ENCODE results near the gene DGKA. TPM values are rescaled to one million over a fixed set of nuclear protein-coding genes. Genes with fewer than 3 reads are reported as not detected.

DGKA gene
- total RNA-seq, 4 donors from 2014 or later, result 1.9 to 5.0 (median 2.6) TPM

DNA sequence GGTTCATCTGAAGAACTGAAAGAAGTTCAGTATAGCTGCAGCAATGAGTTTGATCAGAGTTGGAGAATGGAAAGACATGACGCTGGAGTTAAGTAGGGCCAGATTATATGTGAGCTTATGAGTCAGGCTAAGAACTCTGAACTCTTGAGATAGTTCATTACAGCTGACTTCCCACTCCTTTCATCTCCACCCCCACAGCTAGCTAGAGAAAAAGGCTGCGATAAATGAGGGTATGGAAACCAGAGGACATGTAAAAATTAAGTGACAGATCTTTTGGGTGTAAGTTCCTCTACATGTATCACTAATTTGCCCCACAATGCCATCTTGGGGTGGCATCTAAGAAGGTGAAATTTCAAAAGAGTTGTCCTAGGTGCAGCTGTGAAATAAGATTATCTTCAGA is 31.9 kb upstream of the DGKA start:
- Histone ChIP-seq H3K4me1 (no peaks in the 10 kb centered on the region), H3K36me3 (no peaks in the 10 kb centered on the region), H3K4me3 (no peak overlapping the region), H3K27me3 (no peaks in the 10 kb centered on the region), H3K27ac (no peak overlapping the region), H3K9me3 (no peaks in the 10 kb centered on the region)
- in situ Hi-C loops (cut with MboI; ENCODE audit: low sequenced_read_pairs in 4 of 4) (no loop called here), intact Hi-C loops (cut with DNase I; ENCODE audit: low total_unique reads) (no loop called here)
- DNase-seq (no peak), ATAC-seq (no peak)
- no peak for TF ChIP-seq POLR2A (IDR thresholded peaks at IDR 0.05)
- TF ChIP-seq, protein P1, sequence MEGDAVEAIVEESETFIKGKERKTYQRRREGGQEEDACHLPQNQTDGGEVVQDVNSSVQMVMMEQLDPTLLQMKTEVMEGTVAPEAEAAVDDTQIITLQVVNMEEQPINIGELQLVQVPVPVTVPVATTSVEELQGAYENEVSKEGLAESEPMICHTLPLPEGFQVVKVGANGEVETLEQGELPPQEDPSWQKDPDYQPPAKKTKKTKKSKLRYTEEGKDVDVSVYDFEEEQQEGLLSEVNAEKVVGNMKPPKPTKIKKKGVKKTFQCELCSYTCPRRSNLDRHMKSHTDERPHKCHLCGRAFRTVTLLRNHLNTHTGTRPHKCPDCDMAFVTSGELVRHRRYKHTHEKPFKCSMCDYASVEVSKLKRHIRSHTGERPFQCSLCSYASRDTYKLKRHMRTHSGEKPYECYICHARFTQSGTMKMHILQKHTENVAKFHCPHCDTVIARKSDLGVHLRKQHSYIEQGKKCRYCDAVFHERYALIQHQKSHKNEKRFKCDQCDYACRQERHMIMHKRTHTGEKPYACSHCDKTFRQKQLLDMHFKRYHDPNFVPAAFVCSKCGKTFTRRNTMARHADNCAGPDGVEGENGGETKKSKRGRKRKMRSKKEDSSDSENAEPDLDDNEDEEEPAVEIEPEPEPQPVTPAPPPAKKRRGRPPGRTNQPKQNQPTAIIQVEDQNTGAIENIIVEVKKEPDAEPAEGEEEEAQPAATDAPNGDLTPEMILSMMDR (IDR thresholded peaks at IDR 0.05 in 4 of 5, conservative IDR thresholded peaks at IDR 0.05 in 1 of 5), result no peak

DNA sequence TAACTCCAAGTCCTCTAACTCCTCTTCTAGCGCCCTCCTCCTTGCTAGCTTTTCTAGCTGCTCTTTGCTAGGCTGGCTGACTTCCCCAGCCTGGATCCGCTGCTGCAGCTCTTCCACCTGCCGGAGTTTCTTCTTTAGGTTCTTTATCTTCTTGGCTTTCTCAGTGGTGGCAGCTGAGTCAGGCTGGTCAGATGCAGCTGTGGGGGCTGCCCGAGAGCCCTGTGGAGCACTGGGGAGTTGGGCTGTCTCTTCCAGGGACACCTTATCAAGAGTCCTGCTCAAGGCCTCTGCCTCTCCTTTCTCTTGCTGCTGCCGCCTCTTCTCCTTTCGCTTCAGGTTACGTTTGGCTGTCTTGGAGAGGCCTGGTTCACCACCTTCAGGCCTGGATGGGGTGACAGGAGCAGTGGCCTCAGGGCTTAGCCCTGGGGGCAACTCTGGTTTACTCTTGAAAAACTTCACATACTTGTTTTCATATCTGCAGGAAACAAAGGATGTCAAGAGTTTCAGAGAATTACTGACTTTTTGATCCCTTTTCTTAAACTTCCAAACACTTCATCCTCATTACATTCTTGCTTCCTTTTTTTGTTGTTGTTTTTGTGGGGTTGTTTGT is 29.0 kb upstream of the DGKA start:
- ATAC-seq, result no peak
- intact Hi-C loops (cut with DNase I; ENCODE audit: low total_unique reads), result no loop called here

GRCh38 chr12:55906056-55906455 is 24.9 kb upstream of the DGKA start:
- no peak overlapping the region for H3K27ac ChIP-seq
- no peak for ATAC-seq
- no peaks in the 10 kb centered on the region for H3K4me1 ChIP-seq
- in situ Hi-C loops (cut with MboI; ENCODE audit: low sequenced_read_pairs in 4 of 4) (no loop called here), intact Hi-C loops (cut with DNase I; ENCODE audit: low total_unique reads) (no loop called here)
- DNase-seq, result no peak
- H3K36me3 ChIP-seq, result no peaks in the 10 kb centered on the region
- no peak for TF ChIP-seq POLR2A (IDR thresholded peaks at IDR 0.05)
- TF ChIP-seq, protein P1 (IDR thresholded peaks at IDR 0.05 in 4 of 5, conservative IDR thresholded peaks at IDR 0.05 in 1 of 5), result no peak
- H3K9me3 ChIP-seq, result no peaks in the 10 kb centered on the region
- no peak overlapping the region for H3K4me3 ChIP-seq
- no peaks in the 10 kb centered on the region for H3K27me3 ChIP-seq

More for the DNA sequence above, 29.0 kb upstream of the DGKA start:
- Histone ChIP-seq H3K4me1 (no peaks in the 10 kb centered on the region), H3K27me3 (no peaks in the 10 kb centered on the region), H3K4me3 (no peak overlapping the region), H3K27ac (no peak overlapping the region), H3K36me3 (no peaks in the 10 kb centered on the region), H3K9me3 (no peaks in the 10 kb centered on the region)
- no peak for DNase-seq
- in situ Hi-C loops (cut with MboI; ENCODE audit: low sequenced_read_pairs in 4 of 4), result no loop called here
- TF ChIP-seq POLR2A (IDR thresholded peaks at IDR 0.05), result no peak
- TF ChIP-seq, protein P1 (IDR thresholded peaks at IDR 0.05 in 4 of 5, conservative IDR thresholded peaks at IDR 0.05 in 1 of 5), result no peak

- TF ChIP-seq, protein P1 (IDR thresholded peaks at IDR 0.05 in 4 of 5, conservative IDR thresholded peaks at IDR 0.05 in 1 of 5), result no peak
- TF ChIP-seq POLR2A (IDR thresholded peaks at IDR 0.05), result no peak
- in situ Hi-C loops (cut with MboI; ENCODE audit: low sequenced_read_pairs in 4 of 4), result no loop called here
- Histone ChIP-seq H3K36me3 (peaks cover 0 to 10% of the 10 kb centered on the region in 2 donors), H3K4me3 (no peak overlapping the region), H3K27me3 (no peaks in the 10 kb centered on the region), H3K9me3 (no peaks in the 10 kb centered on the region), H3K4me1 (no peaks in the 10 kb centered on the region), H3K27ac (no peak overlapping the region)
- intact Hi-C loops (cut with DNase I; ENCODE audit: low total_unique reads), result no loop called here
- ATAC-seq (no peak), DNase-seq (no peak)
These were observed 22.0 kb upstream of the DGKA start for GRCh38 chr12:55908726-55909512.
